IMR-90 (cell line): ENCODE measurements around the gene ATP6V0C. TPM values are rescaled to one million over a fixed set of nuclear protein-coding genes. Genes with fewer than 3 reads are reported as not detected.

ENCODE experiments used
- ATAC-seq: fragments of 200-7000 bp; cut with Tn5 transposase; 2 replicates; pipeline ENCODE4 v1.9.1; 2020; ENCODE audit warnings: low read depth, mild to moderate bottlenecking, moderate library complexity
- BruUV-seq: library from RNA; stranded (reverse); fragments of 400-500 nt; replicated peaks from 2 replicates; lab custom pipeline; 2021; lab: Mats Ljungman, UMichigan
- CTCF ChIA-PET: fragments of 300-600 bp; formaldehyde crosslinking; extraction: SDS; loops from one replicate; lab custom pipeline; 2021; ENCODE audit warnings: antibody characterized with exemption; lab: Yijun Ruan, JAX
- POLR2A ChIA-PET: fragments of 300-600 bp; sonication (Branson Sonifier 250); formaldehyde crosslinking; loops from one replicate; lab custom pipeline; 2022; ENCODE audit warnings: antibody characterized with exemption; ENCODE audit not compliant: unreplicated experiment; lab: Charles Lee
- DNase-seq: peaks from one replicate; pipeline ENCODE4 v3.0.0; 2013
- H2AFZ ChIP-seq: replicated peaks from 2 replicates; pipeline ENCODE3; 2013; ENCODE audit warnings: low read length, mild to moderate bottlenecking; ENCODE audit not compliant: poor library complexity
- H2AK5ac ChIP-seq: 2 replicates; pipeline ENCODE4 v1.6.1; 2013; ENCODE audit warnings: low read depth, low read length, inconsistent platforms
- H2AK9ac ChIP-seq: replicated peaks from 2 replicates; pipeline ENCODE3; 2013; ENCODE audit warnings: mild to moderate bottlenecking, low read depth, low read length, moderate library complexity; ENCODE audit not compliant: poor library complexity
- H2BK120ac ChIP-seq: 2 replicates; pipeline ENCODE4 v1.6.1; 2013; ENCODE audit warnings: low read depth, low read length, inconsistent platforms
- H2BK15ac ChIP-seq: 3 replicates; pipeline ENCODE4 v1.6.1; 2013; ENCODE audit warnings: low read depth, low read length, inconsistent platforms
- H2BK20ac ChIP-seq: 2 replicates; pipeline ENCODE4 v1.6.1; 2013; ENCODE audit warnings: low read depth, mild to moderate bottlenecking, inconsistent platforms, low read length, moderate library complexity
- H2BK5ac ChIP-seq: 2 replicates; pipeline ENCODE4 v1.6.1; 2013; ENCODE audit warnings: mild to moderate bottlenecking, low read depth, low read length, inconsistent platforms; ENCODE audit not compliant: poor library complexity, severe bottlenecking
- H3K14ac ChIP-seq: replicated peaks from 2 replicates; pipeline ENCODE4 v1.6.1; 2013; ENCODE audit warnings: low read depth, low read length, inconsistent platforms
- H3K18ac ChIP-seq: 2 replicates; pipeline ENCODE4 v1.6.1; 2013; ENCODE audit warnings: low read depth, low read length, control low read depth
- H3K23ac ChIP-seq: 2 replicates; pipeline ENCODE4 v1.6.1; 2013; ENCODE audit warnings: low read depth, low read length, inconsistent platforms
- H3K27ac ChIP-seq: 2 replicates; pipeline ENCODE4 v1.5.1; 2013; ENCODE audit warnings: mild to moderate bottlenecking, control low read depth, low read length; ENCODE audit not compliant: insufficient read depth
- H3K27me3 ChIP-seq: 2 replicates; pipeline ENCODE4 v1.6.1; 2013; ENCODE audit warnings: low read length; ENCODE audit not compliant: control insufficient read depth, insufficient read depth
- H3K36me3 ChIP-seq: 2 replicates; pipeline ENCODE4 v1.6.1; 2013; ENCODE audit warnings: low read length, mixed read lengths; ENCODE audit not compliant: control insufficient read depth, insufficient read depth
- H3K4ac ChIP-seq: 2 replicates; pipeline ENCODE4 v1.6.1; 2013; ENCODE audit warnings: low read depth, low read length, inconsistent platforms
- H3K4me1 ChIP-seq: 2 replicates; pipeline ENCODE4 v1.6.1; 2013; ENCODE audit warnings: low read length, mixed read lengths; ENCODE audit not compliant: control insufficient read depth, insufficient read depth
- H3K4me2 ChIP-seq: 2 replicates; pipeline ENCODE4 v1.6.1; 2013; ENCODE audit warnings: low read depth, mild to moderate bottlenecking, control low read depth, low read length, moderate library complexity
- H3K4me3 ChIP-seq: 2 replicates; pipeline ENCODE4 v1.5.1; 2013; ENCODE audit warnings: low read depth, mild to moderate bottlenecking, control low read depth, low read length, moderate library complexity; ENCODE audit not compliant: insufficient read depth
- H3K56ac ChIP-seq: 2 replicates; pipeline ENCODE4 v1.6.1; 2013; ENCODE audit warnings: low read length, inconsistent platforms; ENCODE audit not compliant: insufficient read depth; ENCODE audit errors: extremely low read depth
- H3K79me1 ChIP-seq, 2 experiments: 2 replicates each; pipeline ENCODE4 v1.6.1; 2013; ENCODE audit warnings: low read length in 2 of 2, inconsistent platforms in 1 of 2, low read depth in 1 of 2
- H3K9ac ChIP-seq: 2 replicates; pipeline ENCODE4 v1.6.1; 2013; ENCODE audit warnings: low read depth, low read length, control low read depth
- H3K9me1 ChIP-seq: 2 replicates; pipeline ENCODE4 v1.6.1; 2013; ENCODE audit warnings: low read length, inconsistent platforms; ENCODE audit not compliant: insufficient read depth
- H3K9me3 ChIP-seq: 2 replicates; pipeline ENCODE4 v1.6.1; 2013; ENCODE audit warnings: low read length; ENCODE audit not compliant: control insufficient read depth, insufficient read depth
- H4K20me1 ChIP-seq: 2 replicates; pipeline ENCODE4 v1.6.1; 2013; ENCODE audit warnings: low read length, inconsistent platforms; ENCODE audit not compliant: insufficient read depth
- H4K5ac ChIP-seq: 2 replicates; pipeline ENCODE4 v1.6.1; 2013; ENCODE audit warnings: mild to moderate bottlenecking, low read depth, low read length, control low read depth
- H4K8ac ChIP-seq, 2 experiments: 2 replicates each; pipeline ENCODE4 v1.6.1; 2013; ENCODE audit warnings: low read depth in 2 of 2, low read length in 2 of 2, control low read depth in 1 of 2, inconsistent platforms in 1 of 2
- H4K91ac ChIP-seq: 2 replicates; pipeline ENCODE4 v1.6.1; 2013; ENCODE audit warnings: low read depth, low read length, inconsistent platforms; ENCODE audit not compliant: insufficient read depth
- BHLHE40 ChIP-seq: fragments of 150-350 bp; IDR thresholded peaks from 2 replicates; pipeline ENCODE4 v1.6.1; 2016; ENCODE audit warnings: mild to moderate bottlenecking, low read depth, low read length
- CEBPB ChIP-seq: IDR thresholded peaks from 2 replicates; pipeline ENCODE4 v1.6.1; 2012; ENCODE audit warnings: low read depth, low read length, improper control_type of control experiment
- CHD1 ChIP-seq: IDR thresholded peaks from 2 replicates; pipeline ENCODE4 v1.6.1; 2012; ENCODE audit warnings: low read depth, low read length, improper control_type of control experiment
- ELK1 ChIP-seq: fragments of 150-350 bp; IDR thresholded peaks from 2 replicates; pipeline ENCODE4 v1.6.1; 2016; ENCODE audit warnings: low read depth, mild to moderate bottlenecking, low read length, moderate library complexity, borderline replicate concordance
- FOS ChIP-seq: fragments of 150-350 bp; IDR thresholded peaks from 2 replicates; pipeline ENCODE4 v1.6.1; 2016; ENCODE audit warnings: low read depth, low read length
- MAFK ChIP-seq: IDR thresholded peaks from 2 replicates; pipeline ENCODE4 v1.6.1; 2012; ENCODE audit warnings: low read depth, low read length, improper control_type of control experiment
- MAZ ChIP-seq: IDR thresholded peaks from 2 replicates; pipeline ENCODE4 v1.6.1; 2012; ENCODE audit warnings: low read depth, mild to moderate bottlenecking, low read length, improper control_type of control experiment, moderate library complexity, borderline replicate concordance
- MXI1 ChIP-seq: IDR thresholded peaks from 2 replicates; pipeline ENCODE4 v1.6.1; 2012; ENCODE audit warnings: low read depth, mild to moderate bottlenecking, low read length, moderate library complexity, borderline replicate concordance
- NFE2L2 ChIP-seq: fragments of 150-350 bp; IDR thresholded peaks from 2 replicates; pipeline ENCODE4 v1.6.1; 2016; ENCODE audit warnings: low read depth, mild to moderate bottlenecking, low read length
- POLR2A ChIP-seq: IDR thresholded peaks from 2 replicates; pipeline ENCODE4 v1.6.1; 2012; ENCODE audit warnings: mild to moderate bottlenecking, low read depth, low read length
- RAD21 ChIP-seq: IDR thresholded peaks from 2 replicates; pipeline ENCODE4 v1.6.1; 2012; ENCODE audit warnings: low read length, improper control_type of control experiment
- RCOR1 ChIP-seq: IDR thresholded peaks from 2 replicates; pipeline ENCODE4 v1.6.1; 2012; ENCODE audit warnings: mild to moderate bottlenecking, low read length, improper control_type of control experiment; ENCODE audit not compliant: insufficient replicate concordance
- RFX5 ChIP-seq: IDR thresholded peaks from 2 replicates; pipeline ENCODE4 v1.8.0; 2012; ENCODE audit warnings: low read depth, mild to moderate bottlenecking, low read length, moderate library complexity
- SMC3 ChIP-seq: fragments of 150-350 bp; IDR thresholded peaks from 2 replicates; pipeline ENCODE4 v1.6.1; 2016; ENCODE audit warnings: low read depth, mild to moderate bottlenecking, antibody characterized with exemption, low read length, moderate library complexity
- USF2 ChIP-seq: fragments of 150-350 bp; IDR thresholded peaks from 2 replicates; pipeline ENCODE4 v1.6.1; 2017; ENCODE audit warnings: mild to moderate bottlenecking, antibody characterized with exemption, low read length, low read depth
- WGBS, 2 experiments: methylation state at CpG; one replicate each; pipeline versions ENCODE4 v1.1.5 to v1.1.7; 2013; ENCODE audit warnings: missing lambda C conversion rate in 2 of 2; ENCODE audit not compliant: insufficient read length in 1 of 2; ENCODE audit errors: extremely low coverage in 2 of 2; 5-methylcytosine and 5-hydroxymethylcytosine counted together
- dilution Hi-C: fragments of 300-500 bp; cut with HindIII; formaldehyde crosslinking; loops from one replicate; pipeline ENCODE4 v1.14.3; 2018; ENCODE audit warnings: low sequenced_read_pairs; ENCODE audit not compliant: unreplicated experiment
- in situ Hi-C: fragments of 300-500 bp; cut with MboI; formaldehyde crosslinking; loops from 3 replicates; pipeline ENCODE4 v1.14.3; 2019; ENCODE audit warnings: low sequenced_read_pairs, inconsistent platforms, mixed read lengths
- intact Hi-C: fragments of 100-400 bp; cut with micrococcal nuclease; formaldehyde crosslinking; loops from 2 replicates; pipeline ENCODE4 v1.10.0; 2022
- polyA plus RNA-seq, 3 experiments: library from polyadenylated mRNA; depleted of rRNA; stranded (reverse); fragments of >200 nt; gene quantifications; 2 replicates each; pipeline ENCODE4 v1.2.3, GENCODE V29; 2012; ENCODE audit warnings: low replicate concordance in 1 of 3
- total RNA-seq: library from RNA; depleted of rRNA; stranded (reverse); fragments of >200 nt; gene quantifications from 2 replicates; pipeline ENCODE4 v1.2.3, GENCODE V29; 2012

The ATP6V0C gene
- total and polyA plus RNA-seq, 2 of the 4 experiments (the other 2 are of a cell fraction), result 8.4 to 107 TPM

- Histone ChIP-seq H2AK9ac (peak overlapping the region; percentile 94), H3K27me3 (no peaks in the 10 kb centered on the region), H3K36me3 (peaks cover 27% of the 10 kb centered on the region; the same call in 1 of the 2 replicates), H3K23ac (peak overlapping the region; percentile 64; the same call in 1 of the 2 replicates), H3K9ac (peak overlapping the region; percentile 84), H4K5ac (peak overlapping the region; percentile 14; the same call in 1 of the 2 replicates), H2BK20ac (no peak overlapping the region), H3K14ac (peak overlapping the region; percentile 80), H2AK5ac (peak overlapping the region; percentile 86), H2AFZ (peak overlapping the region; percentile 95), H2BK15ac (no peak overlapping the region), H4K20me1 (no peaks in the 10 kb centered on the region; the same call in none of the 2 replicates), H3K4me1 (peaks cover 16% of the 10 kb centered on the region), H3K79me1 (peaks cover 0 to 22% of the 10 kb centered on the region in 2 experiments; a peak in 1 of 4 replicates), H4K8ac (peak overlapping the region; percentile 79 to 80; a peak in 3 of 4 replicates), H2BK120ac (peak overlapping the region; percentile 38; the same call in 1 of the 2 replicates), H3K18ac (peak overlapping the region; percentile 44; the same call in 1 of the 2 replicates), H3K4ac (peak overlapping the region; percentile 79), H3K4me2 (peak overlapping the region; percentile 96), H4K91ac (peak overlapping the region; percentile 50), H3K27ac (peak overlapping the region; percentile 75), H3K9me3 (no peaks in the 10 kb centered on the region), H3K9me1 (peaks cover 12% of the 10 kb centered on the region; the same call in 1 of the 2 replicates), H3K56ac (no peak overlapping the region), H3K4me3 (peak overlapping the region; percentile 60), H2BK5ac (peak overlapping the region; percentile 59)
- POLR2A ChIA-PET, result no interaction called here
- no TSS peak for BruUV-seq
- CTCF ChIA-PET, result no interaction called here
- dilution Hi-C loops, result no loop called here
- ATAC-seq (peak; percentile 96), DNase-seq (peak; percentile 95)
- in situ Hi-C loops, result no loop called here
- 1% methylated on average over 36 of the region's 84 CpGs; no CpG with 5 or more reads in 1 of the 2 experiments for WGBS, 2 experiments
- intact Hi-C loops, result no loop called here
- TF ChIP-seq ELK1, result no peak
- no peak for TF ChIP-seq RFX5
- no peak for TF ChIP-seq MAFK
- no peak for TF ChIP-seq RAD21
- peak; percentile 91; the same call in 1 of the 2 replicates for TF ChIP-seq MXI1
- no peak for TF ChIP-seq CHD1
- TF ChIP-seq FOS, result no peak
- peak; percentile 76; the same call in 1 of the 2 replicates for TF ChIP-seq USF2
- no peak for TF ChIP-seq MAZ
- peak; percentile 44; the same call in 1 of the 2 replicates for TF ChIP-seq POLR2A
- no peak for TF ChIP-seq NFE2L2
- peak; percentile 10 for TF ChIP-seq RCOR1
- TF ChIP-seq CEBPB, result peak; percentile 70
- no peak for TF ChIP-seq SMC3
- peak; percentile 96 for TF ChIP-seq BHLHE40
Measured at GRCh38 chr16:2531696-2532493, 18.1 kb downstream of the ATP6V0C start.
